Uterus (tissue), 4 donors: Measurements from ENCODE around the gene EXOSC7. TPM values are rescaled to one million over a fixed set of nuclear protein-coding genes. Genes with fewer than 3 reads are reported as not detected.

Experiments
- DNase-seq, 2 donors: peaks; one replicate each; pipeline ENCODE4 v3.0.0-alpha.2; 2019 to 2020
- H3K27ac ChIP-seq, 2 donors: fragments of 200-600 bp; sonication (generic); 1 replicate in 1 of 2; 2 replicates in 1 of 2; pipeline ENCODE4 v1.5.1; 2016 to 2018
- H3K27me3 ChIP-seq, 2 donors: fragments of 200-600 bp; sonication (generic); one replicate each; pipeline ENCODE4 v1.5.1; 2018 to 2019; ENCODE audit warnings: control low read depth in 1 of 2
- H3K36me3 ChIP-seq, 2 donors: fragments of 200-600 bp; sonication (generic); one replicate each; pipeline ENCODE4 v1.5.1; 2019; ENCODE audit warnings: control low read depth in 1 of 2
- H3K4me1 ChIP-seq, 2 donors: fragments of 200-600 bp; sonication (generic); one replicate each; pipeline ENCODE4 v1.5.1; 2018 to 2019; ENCODE audit warnings: control low read depth in 1 of 2
- H3K4me3 ChIP-seq, 2 donors: fragments of 200-600 bp; sonication (generic); 1 replicate in 1 of 2; 2 replicates in 1 of 2; pipeline ENCODE4 v1.5.1; 2018 to 2019; ENCODE audit warnings: mild to moderate bottlenecking in 1 of 2
- H3K9me3 ChIP-seq, 2 donors: fragments of 200-600 bp; sonication (generic); one replicate each; pipeline ENCODE4 v1.5.1; 2019; ENCODE audit warnings: control low read depth in 1 of 2
- POLR2A ChIP-seq, 2 donors: fragments of 450-650 bp; IDR thresholded peaks; one replicate each; pipeline ENCODE4 v1.6.1; 2016; ENCODE audit warnings: antibody characterized with exemption in 2 of 2, mild to moderate bottlenecking in 1 of 2, moderate library complexity in 1 of 2
- intact Hi-C: fragments of 100-400 bp; cut with DNase I; formaldehyde crosslinking; loops from one replicate; pipeline ENCODE4 v1.15.1; 2023; ENCODE audit warnings: low total_unique reads
- total RNA-seq, 4 donors: library from RNA; depleted of rRNA in 3 of 4; stranded (reverse); fragments of >200 nt in 3 of 4; gene quantifications; one replicate each; pipeline versions ENCODE4 v1.1.0 to v1.2.4, GENCODE V29; 2014 to 2023
- TF ChIP-seq, protein P1 (sequence below), 4 experiments: fragments of 200-600 bp in 2 of 4; fragments of 450-650 bp in 2 of 4; sonication (generic) in 2 of 4; IDR thresholded peaks; one replicate each; pipeline ENCODE4 v1.5.1; 2016 to 2019; ENCODE audit warnings: antibody characterized with exemption in 4 of 4, mild to moderate bottlenecking in 2 of 4, moderate library complexity in 1 of 4
- donor health status: DM: yes; HTN: yes; CAD: no.

Gene EXOSC7
- total RNA-seq, 4 donors from 2014 or later, result 2.4 to 39.2 (median 30.0) TPM

DNA sequence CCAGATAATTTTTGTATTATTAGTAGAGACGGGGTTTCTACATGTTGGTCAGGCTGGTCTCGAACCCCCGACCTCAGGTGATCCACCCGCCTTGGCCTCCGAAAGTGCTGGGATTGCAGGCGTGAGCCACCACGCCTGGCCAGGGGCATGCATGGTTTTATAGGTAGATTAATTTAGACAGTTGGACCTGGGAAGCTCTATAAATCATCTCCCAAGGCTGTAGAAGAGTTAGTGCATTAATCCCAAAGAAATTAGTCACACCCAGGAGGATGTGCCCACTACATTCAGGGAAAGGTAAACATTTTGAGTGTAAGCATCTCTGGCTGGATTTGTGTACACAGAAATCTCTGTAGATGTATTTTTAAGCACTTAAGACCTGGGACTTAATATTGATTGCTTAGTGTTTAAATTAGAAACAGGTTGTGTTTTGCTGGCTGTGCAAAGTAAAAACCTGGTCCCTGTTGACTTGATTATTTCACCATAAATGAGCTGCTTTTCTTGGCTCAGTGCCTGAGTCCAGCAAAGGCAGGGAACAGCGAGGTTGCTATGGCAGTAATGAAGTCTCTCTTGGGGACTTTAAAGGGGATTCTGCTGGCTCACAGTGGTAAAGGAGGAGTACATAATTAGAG, 19.2 kb downstream of the EXOSC7 start:
- Histone ChIP-seq H3K27me3 (no peaks in the 10 kb centered on the region), H3K4me3 (no peak overlapping the region), H3K36me3 (no peaks in the 10 kb centered on the region), H3K9me3 (no peaks in the 10 kb centered on the region), H3K27ac (peak overlapping the region; percentile 43 to 52), H3K4me1 (no peaks in the 10 kb centered on the region)
- TF ChIP-seq POLR2A (IDR thresholded peaks at IDR 0.05), result no peak
- TF ChIP-seq, protein P1, sequence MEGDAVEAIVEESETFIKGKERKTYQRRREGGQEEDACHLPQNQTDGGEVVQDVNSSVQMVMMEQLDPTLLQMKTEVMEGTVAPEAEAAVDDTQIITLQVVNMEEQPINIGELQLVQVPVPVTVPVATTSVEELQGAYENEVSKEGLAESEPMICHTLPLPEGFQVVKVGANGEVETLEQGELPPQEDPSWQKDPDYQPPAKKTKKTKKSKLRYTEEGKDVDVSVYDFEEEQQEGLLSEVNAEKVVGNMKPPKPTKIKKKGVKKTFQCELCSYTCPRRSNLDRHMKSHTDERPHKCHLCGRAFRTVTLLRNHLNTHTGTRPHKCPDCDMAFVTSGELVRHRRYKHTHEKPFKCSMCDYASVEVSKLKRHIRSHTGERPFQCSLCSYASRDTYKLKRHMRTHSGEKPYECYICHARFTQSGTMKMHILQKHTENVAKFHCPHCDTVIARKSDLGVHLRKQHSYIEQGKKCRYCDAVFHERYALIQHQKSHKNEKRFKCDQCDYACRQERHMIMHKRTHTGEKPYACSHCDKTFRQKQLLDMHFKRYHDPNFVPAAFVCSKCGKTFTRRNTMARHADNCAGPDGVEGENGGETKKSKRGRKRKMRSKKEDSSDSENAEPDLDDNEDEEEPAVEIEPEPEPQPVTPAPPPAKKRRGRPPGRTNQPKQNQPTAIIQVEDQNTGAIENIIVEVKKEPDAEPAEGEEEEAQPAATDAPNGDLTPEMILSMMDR (IDR thresholded peaks at IDR 0.05), result no peak
- peak; percentile 32 to 49 for DNase-seq
- intact Hi-C loops, result no loop called here

DNA sequence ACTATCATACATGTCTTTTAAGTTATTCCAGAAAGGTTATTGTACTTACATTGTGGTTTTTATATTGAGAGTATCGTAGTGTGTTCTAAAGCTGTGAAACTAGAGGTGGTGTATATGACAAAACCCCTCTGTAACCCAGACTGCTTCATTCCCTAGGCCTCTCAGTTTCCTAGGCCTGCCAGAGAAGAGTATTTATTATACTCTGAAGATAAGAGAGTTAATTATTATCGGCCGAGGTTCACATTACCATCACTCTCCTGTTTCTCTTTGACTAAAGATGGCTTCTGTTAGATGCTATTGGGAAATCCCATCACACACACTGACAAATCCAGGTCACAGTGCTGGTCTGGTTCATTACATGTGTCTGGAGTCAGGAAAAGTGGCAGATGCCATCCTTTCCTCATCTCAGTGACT, 20.5 kb downstream of the EXOSC7 start:
- no peak overlapping the region for H3K4me3 ChIP-seq
- no peaks in the 10 kb centered on the region for H3K9me3 ChIP-seq
- no peak for TF ChIP-seq POLR2A (IDR thresholded peaks at IDR 0.05)
- TF ChIP-seq, protein P1 (IDR thresholded peaks at IDR 0.05), result no peak
- no peaks in the 10 kb centered on the region for H3K36me3 ChIP-seq
- no peaks in the 10 kb centered on the region for H3K4me1 ChIP-seq
- intact Hi-C loops, result no loop called here
- no peaks in the 10 kb centered on the region for H3K27me3 ChIP-seq
- H3K27ac ChIP-seq, result peak overlapping the region; percentile 3 to 52
- DNase-seq, result no peak

DNA sequence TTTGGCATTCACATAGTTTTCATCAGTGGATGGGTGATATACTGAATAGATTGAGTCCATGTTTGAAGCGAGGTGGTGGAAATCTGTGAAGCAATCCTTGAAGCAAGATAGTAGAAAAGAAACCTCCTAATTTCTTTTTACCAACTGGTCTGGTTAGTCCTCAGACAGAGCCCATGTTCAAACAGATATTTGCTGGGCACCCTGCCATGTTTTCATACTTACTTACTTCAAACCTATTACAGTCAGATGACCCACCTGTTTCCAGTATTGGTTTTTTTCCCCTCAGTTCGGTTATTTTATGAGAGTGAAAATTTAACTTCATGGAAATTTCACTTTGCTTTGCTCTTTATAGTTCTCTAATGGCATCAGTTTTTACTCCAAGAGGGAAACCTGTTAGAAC, 23.7 kb downstream of the EXOSC7 start:
- no peaks in the 10 kb centered on the region for H3K36me3 ChIP-seq
- intact Hi-C loops, result no loop called here
- DNase-seq, result no peak
- no peak overlapping the region for H3K4me3 ChIP-seq
- no peak overlapping the region for H3K27ac ChIP-seq
- H3K27me3 ChIP-seq, result no peaks in the 10 kb centered on the region
- TF ChIP-seq POLR2A (IDR thresholded peaks at IDR 0.05), result no peak
- TF ChIP-seq, protein P1 (IDR thresholded peaks at IDR 0.05), result no peak
- no peaks in the 10 kb centered on the region for H3K9me3 ChIP-seq
- H3K4me1 ChIP-seq, result no peaks in the 10 kb centered on the region

DNA sequence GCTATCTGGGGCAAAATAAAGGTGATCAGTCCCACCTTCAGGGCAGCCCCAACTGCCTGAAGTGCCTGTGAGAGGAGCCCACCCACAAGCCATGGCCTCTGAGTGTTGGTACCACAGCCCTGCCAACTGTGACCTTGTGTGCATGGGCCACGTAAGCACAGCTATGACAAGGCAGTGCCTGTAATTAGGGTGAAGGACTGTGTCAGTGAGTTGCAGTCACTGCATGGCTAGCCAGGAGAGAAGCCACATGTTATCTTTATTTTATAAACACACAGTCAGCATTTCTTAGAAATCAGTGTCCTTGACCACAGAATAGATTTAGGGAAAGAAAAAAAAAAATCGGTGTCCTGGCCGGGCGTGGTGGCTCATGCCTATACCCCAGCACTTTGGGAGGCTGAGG, 24.8 kb downstream of the EXOSC7 start:
- no peak for DNase-seq
- H3K27ac ChIP-seq, result no peak overlapping the region
- no peaks in the 10 kb centered on the region for H3K27me3 ChIP-seq
- no peaks in the 10 kb centered on the region for H3K36me3 ChIP-seq
- TF ChIP-seq POLR2A (IDR thresholded peaks at IDR 0.05), result no peak
- TF ChIP-seq, protein P1 (IDR thresholded peaks at IDR 0.05), result no peak
- no peak overlapping the region for H3K4me3 ChIP-seq
- H3K9me3 ChIP-seq, result no peaks in the 10 kb centered on the region
- intact Hi-C loops, result no loop called here
- H3K4me1 ChIP-seq, result no peaks in the 10 kb centered on the region

DNA sequence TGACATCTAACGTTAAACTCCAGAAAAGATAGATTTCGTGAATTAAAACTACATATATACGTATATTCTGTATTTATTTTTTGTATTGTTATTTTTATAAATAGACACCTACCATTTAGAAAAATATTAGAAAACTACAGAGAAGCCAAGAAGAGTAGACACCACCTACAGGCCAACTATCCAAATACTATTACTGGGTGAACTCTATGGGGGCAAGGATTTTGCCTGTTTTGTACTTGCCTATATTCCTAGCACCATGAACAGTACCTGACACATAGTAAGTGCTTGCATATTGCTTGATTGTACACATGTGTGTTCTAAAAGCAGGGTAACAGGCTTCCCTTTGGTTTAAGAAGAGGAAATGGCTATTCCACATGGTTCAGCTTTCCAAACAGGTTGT, 25.7 kb downstream of the EXOSC7 start:
- Histone ChIP-seq H3K4me1 (no peaks in the 10 kb centered on the region), H3K4me3 (no peak overlapping the region), H3K36me3 (no peaks in the 10 kb centered on the region)

More for the DNA sequence above, 25.7 kb downstream of the EXOSC7 start:
- no peak for DNase-seq
- H3K9me3 ChIP-seq, result no peaks in the 10 kb centered on the region
- intact Hi-C loops, result no loop called here
- no peak overlapping the region for H3K27ac ChIP-seq
- H3K27me3 ChIP-seq, result no peaks in the 10 kb centered on the region
- TF ChIP-seq, protein P1 (IDR thresholded peaks at IDR 0.05), result no peak
- TF ChIP-seq POLR2A (IDR thresholded peaks at IDR 0.05), result no peak
